Stimulated activated effector memory CD8-positive, alpha-beta T cell treated with anti-CD3 and anti-CD28 coated beads, Interleukin-12 subunit alpha, Interleukin-12 subunit beta, amount 100 ng/mL, for 72 hours (primary cell): ENCODE measurements around the gene ACAP1.
"Not testable (repeated sequence)": the region's sequence is repeated elsewhere in the genome, so short reads cannot be mapped to it uniquely, and the experiment has no call there.

Source experiments
- ATAC-seq: fragments of 150-1000 bp; cut with Tn5 transposase; 2 replicates; pipeline ENCODE4 v1.10.0; 2021
- DNase-seq, 2 donors: peaks; one replicate each; pipeline ENCODE4 v3.0.0; 2021 to 2022; ENCODE audit warnings: low spot score in 2 of 2
- H3K27ac Mint-ChIP-seq: one replicate; pipeline ENCODE4 v1.8.0; 2022; ENCODE audit warnings: mild to moderate bottlenecking, mixed read lengths
- H3K36me3 Mint-ChIP-seq: one replicate; pipeline ENCODE4 v1.8.0; 2022; ENCODE audit warnings: mild to moderate bottlenecking, mixed read lengths
- H3K4me1 Mint-ChIP-seq: one replicate; pipeline ENCODE4 v1.8.0; 2022; ENCODE audit warnings: mixed read lengths
- H3K4me3 Mint-ChIP-seq: one replicate; pipeline ENCODE4 v1.8.0; 2022; ENCODE audit warnings: mild to moderate bottlenecking, mixed read lengths
- H3K9me3 Mint-ChIP-seq: one replicate; pipeline ENCODE4 v1.8.0; 2022; ENCODE audit warnings: mixed read lengths

The ACAP1 gene

DNA sequence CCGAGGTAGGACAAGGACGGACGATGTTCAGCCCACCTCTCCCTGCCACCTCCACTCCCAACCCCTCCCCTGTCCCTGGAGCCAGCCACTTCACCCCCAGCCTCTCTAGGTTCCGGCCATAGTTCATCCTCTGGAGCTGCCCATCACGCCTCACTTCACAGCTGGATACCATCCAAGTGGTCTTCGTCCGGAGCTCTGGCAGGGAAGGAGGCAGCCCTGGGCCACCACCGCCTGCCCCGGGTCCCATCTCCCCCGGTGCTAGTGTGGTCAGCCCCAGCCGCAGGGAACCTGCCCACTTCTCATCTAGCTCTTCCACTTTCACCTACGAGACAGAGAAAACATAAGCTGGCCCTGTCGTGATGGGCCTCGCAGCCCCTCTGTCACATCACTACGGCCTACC, 14.9 kb upstream of the ACAP1 start:
- ATAC-seq (no peak), DNase-seq (no peak)
- Mint-ChIP-seq H3K4me3 (no peak overlapping the region), H3K27ac (no peak overlapping the region), H3K4me1 (peaks cover 19% of the 10 kb centered on the region), H3K9me3 (no peaks in the 10 kb centered on the region), H3K36me3 (peaks cover 87% of the 10 kb centered on the region)

GRCh38 chr17:7322520-7323194, 13.7 kb upstream of the ACAP1 start:
- Mint-ChIP-seq H3K4me1 (peaks cover 23% of the 10 kb centered on the region), H3K9me3 (no peaks in the 10 kb centered on the region), H3K4me3 (no peak overlapping the region), H3K36me3 (peaks cover 85% of the 10 kb centered on the region), H3K27ac (no peak overlapping the region)
- ATAC-seq (no peak), DNase-seq (no peak)

GRCh38 chr17:7323731-7324437, 12.4 kb upstream of the ACAP1 start:
- H3K9me3 Mint-ChIP-seq = no peaks in the 10 kb centered on the region
- no peak overlapping the region for H3K27ac Mint-ChIP-seq
- no peak overlapping the region for H3K4me3 Mint-ChIP-seq
- peak; percentile 72 to 89 for DNase-seq
- H3K4me1 Mint-ChIP-seq = peaks cover 36% of the 10 kb centered on the region
- ATAC-seq = peak; percentile 65
- peaks cover 73% of the 10 kb centered on the region for H3K36me3 Mint-ChIP-seq

DNA sequence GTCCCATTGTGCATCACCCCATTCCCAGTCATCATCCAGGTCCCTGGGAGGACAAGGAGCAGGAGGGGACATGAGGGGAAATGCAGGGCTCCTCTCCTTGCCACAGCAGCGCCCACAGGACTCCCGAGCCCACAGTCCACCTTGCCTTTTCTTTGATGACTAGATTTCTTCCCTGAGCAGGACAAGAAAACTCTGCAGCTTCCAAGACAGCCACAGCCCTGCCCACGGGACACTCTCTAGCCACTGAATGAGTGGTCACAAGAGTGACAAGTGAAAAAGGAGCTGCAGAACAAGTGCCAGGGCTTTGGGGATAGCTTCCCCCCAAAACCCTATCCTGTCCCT, 11.9 kb upstream of the ACAP1 start:
- H3K36me3 Mint-ChIP-seq = peaks cover 70% of the 10 kb centered on the region
- no peak overlapping the region for H3K4me3 Mint-ChIP-seq
- DNase-seq (no peak), ATAC-seq (no peak)
- no peaks in the 10 kb centered on the region for H3K9me3 Mint-ChIP-seq
- H3K4me1 Mint-ChIP-seq = peaks cover 37% of the 10 kb centered on the region
- H3K27ac Mint-ChIP-seq = no peak overlapping the region

DNA sequence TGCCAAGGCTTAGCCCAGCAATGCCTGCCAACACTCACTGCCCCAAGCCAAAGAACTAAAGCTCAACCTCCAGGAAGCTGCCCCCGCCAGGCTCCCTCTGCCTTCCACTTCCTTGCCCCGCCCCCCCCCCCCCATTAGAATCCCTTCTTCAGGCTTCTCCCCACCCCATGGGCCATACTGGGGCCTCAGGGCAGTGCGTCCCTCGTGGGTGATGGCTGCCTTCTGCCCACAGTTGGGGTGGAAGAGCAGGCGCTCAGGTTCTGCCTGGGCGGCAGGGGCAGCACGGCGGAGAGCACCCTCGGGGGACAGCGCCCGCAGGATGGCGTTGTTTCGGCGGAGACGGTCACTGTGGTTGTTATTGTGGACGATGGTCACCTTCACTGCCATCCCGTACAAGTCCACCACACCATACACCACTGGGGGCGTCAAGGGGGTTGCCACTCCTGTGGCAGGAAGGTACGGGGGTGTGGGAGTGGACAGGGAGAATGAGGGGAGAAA, 11.2 kb upstream of the ACAP1 start:
- ATAC-seq (no peak), DNase-seq (no peak)
- Mint-ChIP-seq H3K9me3 (no peaks in the 10 kb centered on the region), H3K27ac (peak overlapping the region; percentile 43), H3K4me1 (peaks cover 43% of the 10 kb centered on the region), H3K36me3 (peaks cover 70% of the 10 kb centered on the region), H3K4me3 (no peak overlapping the region)

- ATAC-seq (no peak), DNase-seq (no peak)
- no peaks in the 10 kb centered on the region for H3K9me3 Mint-ChIP-seq
- no peak overlapping the region for H3K27ac Mint-ChIP-seq
- peaks cover 52% of the 10 kb centered on the region for H3K4me1 Mint-ChIP-seq
- H3K4me3 Mint-ChIP-seq = no peak overlapping the region
- peaks cover 63% of the 10 kb centered on the region for H3K36me3 Mint-ChIP-seq
Measured at GRCh38 chr17:7326186-7326585, 10.1 kb upstream of the ACAP1 start.

GRCh38 chr17:7327056-7327455, 9.3 kb upstream of the ACAP1 start:
- Mint-ChIP-seq H3K27ac (peak overlapping the region; percentile 0), H3K4me3 (peak overlapping the region; percentile 88), H3K36me3 (peaks cover 55% of the 10 kb centered on the region)

DNA sequence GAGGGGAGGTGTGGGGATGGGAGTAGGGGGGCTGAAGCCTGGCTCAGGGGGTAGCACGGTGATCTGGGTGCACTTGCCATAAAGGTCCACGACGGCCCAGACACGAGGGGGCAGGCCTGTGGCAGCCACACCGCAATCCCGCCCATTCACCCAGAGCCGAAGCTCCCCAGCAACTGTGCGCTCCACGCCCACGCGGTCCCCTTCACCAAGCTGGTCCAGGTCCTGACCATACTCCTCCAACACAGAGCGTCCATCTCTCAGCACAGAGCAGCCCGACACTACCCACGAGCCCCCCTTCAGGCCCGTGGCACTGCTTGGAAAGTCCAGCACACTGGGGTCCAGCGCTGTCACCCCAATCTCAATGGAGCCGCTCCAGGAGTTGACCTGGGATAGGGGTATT, 8.8 kb upstream of the ACAP1 start:
- peaks cover 50% of the 10 kb centered on the region for H3K36me3 Mint-ChIP-seq
- DNase-seq (no peak), ATAC-seq (no peak)
- H3K4me3 Mint-ChIP-seq = peak overlapping the region; percentile 88
- H3K9me3 Mint-ChIP-seq = no peaks in the 10 kb centered on the region
- peaks cover 56% of the 10 kb centered on the region for H3K4me1 Mint-ChIP-seq
- peak overlapping the region; percentile 0 for H3K27ac Mint-ChIP-seq

More at GRCh38 chr17:7327056-7327455, 9.3 kb upstream of the ACAP1 start:
- ATAC-seq (no peak), DNase-seq (no peak)
- no peaks in the 10 kb centered on the region for H3K9me3 Mint-ChIP-seq
- H3K4me1 Mint-ChIP-seq = peaks cover 52% of the 10 kb centered on the region

DNA sequence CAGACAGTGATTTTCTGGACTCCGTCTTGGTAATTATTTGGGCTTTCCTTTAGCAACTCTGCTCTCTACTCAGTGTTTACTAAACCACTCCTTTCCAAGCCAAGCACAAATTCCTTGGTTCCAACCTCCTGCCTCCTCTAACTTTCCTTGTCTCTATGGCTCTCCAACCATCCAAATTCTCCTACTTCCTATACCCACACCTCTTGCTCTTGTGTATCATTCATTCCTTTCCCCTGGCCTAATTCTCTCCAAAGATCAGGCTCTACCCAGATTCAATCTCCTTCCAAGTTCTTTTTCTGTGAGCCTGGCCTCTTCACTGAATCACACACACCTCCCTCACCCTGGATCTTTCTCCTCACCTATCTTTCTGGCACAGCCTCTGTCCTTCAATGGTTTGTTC, 8.3 kb upstream of the ACAP1 start:
- ATAC-seq (no peak), DNase-seq (no peak)
- Mint-ChIP-seq H3K4me1 (peaks cover 59% of the 10 kb centered on the region), H3K27ac (peak overlapping the region; percentile 0), H3K9me3 (no peaks in the 10 kb centered on the region), H3K4me3 (peak overlapping the region; percentile 88), H3K36me3 (peaks cover 45% of the 10 kb centered on the region)

DNA sequence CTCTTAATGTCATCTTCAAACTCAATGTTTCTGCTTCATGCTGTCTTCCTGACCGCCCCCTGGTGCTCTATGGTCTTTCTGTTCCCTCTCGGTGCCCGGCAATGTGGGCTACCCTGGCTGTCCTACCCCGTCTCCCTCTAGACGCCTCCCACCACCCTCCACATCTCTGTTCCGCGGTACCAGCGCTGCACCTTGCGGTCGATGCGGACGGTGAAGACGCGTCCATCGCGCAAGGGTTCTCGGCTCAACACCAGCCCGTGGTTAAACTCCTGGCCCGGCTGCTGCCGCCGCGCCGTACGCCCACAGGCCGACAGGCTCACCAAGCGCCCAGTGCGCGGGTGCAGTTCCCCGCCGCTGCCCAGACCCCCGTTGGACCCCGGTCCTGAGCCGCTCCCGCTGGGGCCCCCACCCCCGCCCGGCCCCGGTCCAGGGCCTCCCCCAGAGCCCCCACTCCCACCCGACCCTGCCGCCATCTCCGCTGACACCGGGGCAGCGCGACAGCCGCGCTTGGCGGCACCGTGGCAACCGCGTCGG, 7.4 kb upstream of the ACAP1 start, which contains the start of gene NEURL4:
TSS of gene NEURL4 (minus strand) at position 496 of the 534 bp plus-strand sequence. CDS start at position 473, 23 bp downstream.
- DNase-seq = no peak
- Mint-ChIP-seq H3K27ac (peak within 1 kb of the TSS; percentile 95), H3K4me3 (peak within 1 kb of the TSS; percentile 88), H3K4me1 (peaks cover 61% of the 10 kb centered on the region), H3K9me3 (no peaks in the 10 kb centered on the region), H3K36me3 (peaks cover 38% of the 10 kb centered on the region)
- peak; percentile 39 for ATAC-seq

GRCh38 chr17:7329374-7329996, 6.8 kb upstream of the ACAP1 start:
- Mint-ChIP-seq H3K36me3 (peaks cover 33% of the 10 kb centered on the region), H3K4me1 (peaks cover 56% of the 10 kb centered on the region), H3K4me3 (peak overlapping the region; percentile 88), H3K27ac (peak overlapping the region; percentile 95), H3K9me3 (no peaks in the 10 kb centered on the region)
- DNase-seq = peak; percentile 89 to 97
- ATAC-seq = peak; percentile 81

DNA sequence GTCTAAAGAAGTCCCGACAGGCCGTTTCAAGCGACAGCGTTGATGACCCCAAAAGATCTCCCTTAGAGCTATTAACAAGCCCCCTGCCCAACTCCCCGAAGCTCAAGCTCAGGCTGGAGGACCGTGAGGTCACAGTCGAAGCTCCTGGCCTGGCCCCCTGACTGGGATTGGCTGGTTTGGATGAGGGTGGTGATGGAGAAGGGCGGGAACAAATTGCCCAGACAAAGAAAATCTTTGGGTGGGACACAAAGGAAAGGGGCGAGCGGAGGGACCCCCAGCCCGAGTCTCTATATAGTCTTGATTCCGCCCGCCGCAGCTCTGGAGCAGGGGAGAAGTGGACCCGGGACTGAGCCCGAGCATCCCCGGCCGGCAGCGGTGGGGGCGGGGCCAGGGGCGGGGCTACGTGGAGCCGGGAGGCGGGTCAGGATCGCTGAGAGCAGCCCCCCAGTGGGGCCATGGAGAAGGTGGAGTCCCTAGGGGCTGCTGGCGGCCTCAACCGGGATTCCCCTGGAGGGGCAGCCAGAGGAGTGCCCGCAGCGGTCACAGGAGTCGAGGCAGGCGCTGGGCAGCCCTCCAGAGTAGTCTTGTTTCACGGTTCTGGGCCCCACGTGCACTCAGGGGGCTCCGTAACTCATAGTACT, 6.2 kb upstream of the ACAP1 start:
- Mint-ChIP-seq H3K4me1 (peaks cover 58% of the 10 kb centered on the region), H3K4me3 (peak overlapping the region; percentile 88), H3K27ac (peak overlapping the region; percentile 95), H3K9me3 (no peaks in the 10 kb centered on the region), H3K36me3 (peaks cover 27% of the 10 kb centered on the region)
- DNase-seq (peak; percentile 70 to 92), ATAC-seq (peak; percentile 80)

DNA sequence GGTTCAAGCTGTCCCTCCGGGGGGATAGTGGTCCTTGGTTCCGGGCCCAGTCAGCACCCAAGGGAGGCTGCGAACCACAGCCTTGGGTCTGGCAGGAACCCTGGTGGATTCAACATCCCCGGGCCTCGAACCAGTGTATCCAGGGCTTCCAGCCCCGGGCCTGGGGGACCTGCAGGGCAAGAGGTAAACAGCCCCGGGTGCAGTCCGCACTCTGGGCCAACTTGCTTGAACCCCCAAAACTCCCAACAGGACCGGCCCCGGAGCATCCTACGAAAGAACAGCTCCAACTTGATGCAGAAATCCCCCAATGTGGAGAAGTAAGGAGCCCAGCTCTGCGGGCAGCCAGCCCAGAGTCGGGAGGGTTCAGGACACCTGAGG, 5.7 kb upstream of the ACAP1 start:
- no peaks in the 10 kb centered on the region for H3K9me3 Mint-ChIP-seq
- H3K4me1 Mint-ChIP-seq = peaks cover 63% of the 10 kb centered on the region
- DNase-seq (no peak), ATAC-seq (no peak)
- peak overlapping the region; percentile 95 for H3K27ac Mint-ChIP-seq
- H3K4me3 Mint-ChIP-seq = peak overlapping the region; percentile 88
- H3K36me3 Mint-ChIP-seq = peaks cover 22% of the 10 kb centered on the region

DNA sequence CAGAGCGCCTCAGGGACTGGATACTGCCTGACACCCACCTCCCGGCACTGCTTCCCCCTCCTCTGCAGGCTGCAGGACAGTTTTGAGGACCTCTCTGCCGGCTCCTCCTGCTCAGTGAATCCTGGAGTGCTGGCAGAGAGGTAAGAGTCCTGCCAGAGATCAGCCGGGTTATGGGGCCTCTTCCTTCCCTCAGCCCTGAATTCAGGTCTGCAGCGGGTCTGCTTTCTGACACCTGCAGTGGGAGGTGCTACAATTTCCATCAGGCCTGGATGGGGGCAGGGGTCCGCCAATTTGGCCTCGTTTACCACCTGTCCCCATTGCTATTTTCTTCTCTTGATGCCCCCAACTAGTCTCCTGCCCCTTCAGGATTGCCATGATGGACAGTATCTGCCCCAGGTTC, 4.2 kb upstream of the ACAP1 start:
- H3K4me3 Mint-ChIP-seq = peak overlapping the region; percentile 28
- peaks cover 68% of the 10 kb centered on the region for H3K4me1 Mint-ChIP-seq
- H3K27ac Mint-ChIP-seq = peak overlapping the region; percentile 66
- H3K36me3 Mint-ChIP-seq = peaks cover 16% of the 10 kb centered on the region
- ATAC-seq (no peak), DNase-seq (no peak)
- H3K9me3 Mint-ChIP-seq = no peaks in the 10 kb centered on the region

- H3K27ac Mint-ChIP-seq = peak overlapping the region; percentile 66
- H3K36me3 Mint-ChIP-seq = peaks cover 20% of the 10 kb centered on the region
- not testable (repeated sequence) for ATAC-seq, DNase-seq, H3K9me3 Mint-ChIP-seq
- H3K4me1 Mint-ChIP-seq = peaks cover 68% of the 10 kb centered on the region
- peak overlapping the region; percentile 28 for H3K4me3 Mint-ChIP-seq
Measured at GRCh38 chr17:7332600-7333069, 3.7 kb upstream of the ACAP1 start.
